K562 treated with DMSO at 1 percent for 12 hours (cell line): ENCODE results near the gene SULT1E1. TPM values are rescaled to one million over a fixed set of nuclear protein-coding genes. Genes with fewer than 3 reads are reported as not detected.

ENCODE experiments used
- total RNA-seq: library from RNA; unstranded; fragments of 300-600 nt; gene quantifications from 2 replicates; pipeline ENCODE4 v1.2.3, GENCODE V29; 2022; ENCODE audit not compliant: insufficient read depth

SULT1E1 gene, protein sequence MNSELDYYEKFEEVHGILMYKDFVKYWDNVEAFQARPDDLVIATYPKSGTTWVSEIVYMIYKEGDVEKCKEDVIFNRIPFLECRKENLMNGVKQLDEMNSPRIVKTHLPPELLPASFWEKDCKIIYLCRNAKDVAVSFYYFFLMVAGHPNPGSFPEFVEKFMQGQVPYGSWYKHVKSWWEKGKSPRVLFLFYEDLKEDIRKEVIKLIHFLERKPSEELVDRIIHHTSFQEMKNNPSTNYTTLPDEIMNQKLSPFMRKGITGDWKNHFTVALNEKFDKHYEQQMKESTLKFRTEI
- total RNA-seq, result not detected in 2 replicates

DNA sequence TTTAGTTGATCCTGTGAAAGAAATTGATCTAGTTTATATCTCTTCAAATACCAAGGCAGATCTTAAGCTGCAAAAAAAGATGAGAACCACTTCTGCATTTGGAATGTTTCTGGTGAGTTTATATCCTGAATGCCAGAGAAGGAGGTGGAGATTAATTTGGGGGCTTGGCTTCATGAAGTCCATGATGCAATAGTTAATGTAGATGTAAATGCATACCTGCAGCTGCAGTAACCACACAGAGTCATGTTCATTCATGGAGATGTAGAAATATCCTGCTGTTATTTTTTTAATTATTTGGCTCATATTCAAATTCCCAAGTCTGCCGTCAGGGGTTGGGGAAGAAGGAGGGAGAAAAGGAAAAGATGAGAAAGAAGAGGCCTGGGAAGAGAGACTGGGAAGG is at the start of gene SULT1E1:
Gene SULT1E1 (minus strand): TSS at position 94 of the 400 bp plus-strand sequence. CDS start 2,501 bp downstream, outside the sequence.

Other genes starting within 250 kb of the SULT1E1 start
- not detected in 2 replicates for gene UGT2A2, start 220.5 kb downstream of the SULT1E1 start, total RNA-seq
- gene UGT2A1, start 206.9 kb downstream of the SULT1E1 start, total RNA-seq, result not detected in 2 replicates
- gene SULT1B1, start 99.5 kb downstream of the SULT1E1 start, total RNA-seq, result not detected in 2 replicates
- not detected in 2 replicates for gene CSN1S1, start 70.9 kb upstream of the SULT1E1 start, total RNA-seq
- gene CSN2, start 105.6 kb upstream of the SULT1E1 start, total RNA-seq, result not detected in 2 replicates
- gene STATH, start 135.8 kb upstream of the SULT1E1 start, total RNA-seq, result not detected in 2 replicates
- gene HTN3, start 168.3 kb upstream of the SULT1E1 start, total RNA-seq, result not detected in 2 replicates
- gene HTN1, start 190.3 kb upstream of the SULT1E1 start, total RNA-seq, result not detected in 2 replicates